NCI-H510A treated with DMSO at 0.1 percent for 48 hours (cell line): ENCODE measurements around the gene BACE1.

Experiments
- DNase-seq: peaks from one replicate; lab custom pipeline; 2025; lab: John Stamatoyannopoulos, UW

The BACE1 gene

DNA sequence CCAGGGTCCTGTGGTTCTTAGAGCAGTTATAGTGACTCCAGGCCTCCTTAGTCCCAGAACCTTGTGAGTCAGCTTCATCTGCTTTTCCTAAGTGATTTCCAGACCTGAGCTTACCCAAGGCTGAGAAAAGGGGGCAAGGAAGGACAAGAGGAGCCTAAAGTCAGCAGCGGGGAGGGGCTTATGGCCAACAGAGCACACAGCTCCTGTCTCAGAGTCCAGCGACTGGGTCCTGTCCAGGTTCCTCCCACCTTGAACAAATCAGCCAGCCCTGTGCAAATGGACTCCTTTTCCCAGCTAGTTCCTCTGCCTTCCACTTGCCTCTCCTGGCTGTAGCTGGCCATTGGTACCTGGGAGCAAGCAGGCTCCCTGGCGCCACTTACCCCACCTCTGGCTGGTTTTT lies 10.9 kb downstream of the BACE1 start:
- no peak for DNase-seq

DNA sequence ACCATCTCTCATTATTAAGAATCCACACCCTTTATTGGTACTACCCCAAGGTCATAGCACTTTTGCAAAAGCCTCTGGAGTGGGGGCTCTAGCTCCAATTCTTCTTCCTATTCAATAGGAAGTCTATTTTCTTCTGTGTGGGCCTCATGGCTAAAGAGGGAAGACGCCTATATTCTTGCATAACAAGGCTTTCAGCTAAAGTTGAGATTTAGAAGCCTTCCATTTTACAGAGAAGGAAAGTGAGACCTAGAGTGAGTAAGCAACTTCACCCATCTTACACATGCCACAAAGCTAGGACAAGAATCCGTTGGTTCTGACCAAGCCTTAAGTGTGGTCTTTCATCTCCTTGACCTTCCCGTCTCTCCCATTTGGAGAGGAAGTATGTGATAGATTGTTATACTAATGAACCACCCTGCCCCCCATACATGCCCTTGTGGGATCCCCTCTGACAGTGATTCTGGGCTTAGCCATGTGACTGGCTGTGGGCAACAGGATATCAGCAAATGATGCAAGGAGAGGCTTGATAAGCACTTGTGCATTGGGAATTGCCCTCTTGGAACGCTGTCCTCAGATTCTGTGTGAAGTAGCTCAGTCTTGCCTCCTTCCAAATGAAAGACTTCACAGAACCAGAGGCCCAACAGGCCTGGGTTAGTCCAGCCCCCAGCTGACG lies 12.3 kb downstream of the BACE1 start:
- no peak for DNase-seq

DNA sequence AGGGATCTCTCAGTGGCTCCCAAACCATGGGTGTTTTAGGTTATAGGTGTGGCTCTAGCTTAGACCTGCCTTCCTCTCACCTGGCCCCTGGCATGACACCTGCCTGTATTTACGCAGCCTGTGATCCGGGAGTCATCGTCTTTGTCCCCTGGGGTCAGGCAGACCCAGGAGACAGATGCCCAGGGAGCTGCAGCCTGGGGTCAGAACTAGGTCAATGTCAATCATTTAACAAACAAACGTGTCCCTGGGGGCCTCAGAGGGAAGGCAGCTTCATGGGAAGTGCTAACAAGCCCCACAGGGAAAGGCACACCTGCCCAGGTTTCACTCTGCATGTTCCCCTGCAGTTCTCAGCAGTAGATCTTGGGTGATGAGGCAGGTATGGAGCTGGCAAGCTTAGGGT lies 13.0 kb downstream of the BACE1 start:
- peak; percentile 52 for DNase-seq

DNA sequence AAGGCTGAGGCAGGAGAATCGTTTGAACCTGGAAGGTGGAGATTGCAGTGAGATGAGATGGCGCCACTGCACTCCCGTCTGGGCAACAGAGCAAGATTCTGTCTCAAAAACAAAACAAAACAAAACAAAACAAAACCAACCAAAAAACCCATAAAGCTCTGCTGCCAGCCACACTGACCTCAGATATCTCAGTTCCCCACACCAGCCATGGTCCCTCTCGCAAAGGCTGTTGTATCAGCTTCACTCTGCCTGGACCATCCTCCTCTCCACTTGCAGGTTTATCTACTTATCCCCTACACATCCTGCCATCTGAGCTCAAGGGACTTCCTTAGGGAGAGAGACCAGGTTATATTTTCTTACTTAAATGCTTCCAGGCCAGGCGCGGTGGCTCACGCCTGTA lies 13.8 kb downstream of the BACE1 start:
- DNase-seq = no peak

DNA sequence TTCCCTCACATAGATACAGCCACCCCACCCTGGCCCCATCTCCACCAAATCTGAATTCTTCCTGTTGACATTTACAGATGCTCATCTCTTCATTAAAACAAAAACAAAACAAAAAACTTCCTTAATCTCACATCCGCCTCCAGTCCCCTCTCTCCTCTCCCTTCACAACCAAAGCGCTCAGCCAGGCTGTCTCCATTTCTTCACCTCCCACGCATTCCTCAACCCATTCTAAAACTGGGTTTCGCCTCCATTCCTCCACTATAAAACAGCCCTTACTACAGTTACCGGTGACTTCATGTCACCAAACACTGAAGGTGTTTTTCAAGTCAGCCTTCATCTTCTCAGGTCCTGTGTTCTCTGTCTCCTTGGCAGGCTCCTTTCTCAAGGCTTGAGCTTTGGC lies 15.3 kb downstream of the BACE1 start:
- DNase-seq = no peak

DNA sequence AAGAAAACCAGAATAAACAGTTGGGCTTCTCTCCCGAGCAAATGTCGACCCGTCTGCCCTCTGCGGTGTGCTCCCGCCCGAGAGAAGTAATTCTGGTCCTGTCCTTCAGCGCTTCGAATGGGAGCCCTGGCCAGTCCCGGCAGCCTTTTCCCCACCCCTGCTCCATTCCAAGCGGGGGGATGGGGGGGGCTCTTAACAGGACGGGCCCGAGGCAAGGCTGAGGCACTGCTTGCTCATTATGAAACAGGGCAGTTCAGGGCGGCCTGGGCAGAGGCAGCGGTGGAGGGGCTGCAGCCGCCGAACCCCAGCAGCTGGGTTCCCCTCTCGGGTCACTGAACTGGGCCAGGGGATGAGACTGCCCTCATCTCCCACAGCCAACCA lies 15.8 kb downstream of the BACE1 start:
- no peak for DNase-seq

DNA sequence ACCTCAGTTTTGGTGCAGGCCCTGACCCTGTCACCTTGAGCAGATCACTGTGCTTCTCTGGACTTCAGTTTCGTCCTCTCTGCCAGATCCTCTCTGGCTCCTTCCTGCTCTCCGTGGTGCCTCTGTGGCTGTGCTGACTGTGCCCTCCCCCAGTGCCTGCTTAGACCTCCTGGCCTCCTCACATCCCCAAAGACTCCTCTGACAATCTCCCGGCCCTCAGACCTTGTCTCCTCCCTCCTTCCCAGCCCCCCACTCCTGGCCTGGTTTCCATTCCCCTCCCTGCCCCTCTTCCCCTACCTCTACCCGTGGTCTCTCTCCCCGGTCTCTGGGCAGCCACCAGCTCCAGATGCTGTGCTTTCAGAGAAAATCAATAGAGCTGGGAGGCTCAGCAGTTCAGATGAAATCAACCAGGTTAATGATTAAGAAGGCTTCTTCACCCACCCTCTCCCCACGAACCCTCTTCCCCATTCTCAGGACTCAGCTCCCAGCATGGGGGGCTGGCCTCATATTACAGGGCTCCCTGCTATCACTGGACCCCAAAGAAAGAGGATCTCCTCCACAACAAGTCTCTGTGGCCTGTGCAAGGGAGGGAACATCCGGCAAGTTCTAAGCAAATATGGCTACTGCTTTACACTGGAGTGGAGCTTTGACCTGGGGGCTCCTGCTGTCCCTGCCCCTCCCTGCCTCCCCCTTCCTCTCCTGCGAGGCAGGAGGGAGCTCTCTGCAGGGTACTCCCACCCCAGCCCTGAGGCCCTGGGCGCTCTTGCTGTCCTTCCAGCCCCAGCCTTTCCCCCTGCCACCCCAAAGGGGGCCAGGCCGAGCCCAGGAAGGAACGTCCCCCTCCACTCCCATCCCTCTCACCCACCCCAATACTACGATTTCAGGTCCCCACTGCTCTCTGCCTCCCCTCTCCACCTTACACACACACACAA lies 16.4 kb downstream of the BACE1 start:
- no peak for DNase-seq

DNA sequence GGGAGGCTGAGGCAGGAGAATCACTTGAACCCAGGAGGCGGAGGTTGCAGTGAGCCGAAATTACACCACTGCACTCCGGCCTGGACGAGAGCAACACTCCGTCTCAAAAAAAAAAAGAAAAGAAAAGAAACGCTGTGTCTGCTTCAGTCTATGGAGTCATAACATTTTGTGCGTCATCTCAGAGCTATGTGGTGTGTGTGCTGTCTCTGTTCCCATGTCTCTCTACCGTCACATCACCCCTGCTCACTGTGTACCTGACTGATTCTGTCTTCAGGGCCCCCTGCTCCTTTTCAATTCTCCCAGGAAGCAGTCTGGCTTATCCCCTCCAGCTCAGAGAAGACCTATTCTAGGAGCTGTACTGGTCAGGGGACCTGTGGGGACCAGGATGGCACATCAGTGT lies 17.9 kb downstream of the BACE1 start:
- no peak for DNase-seq

DNA sequence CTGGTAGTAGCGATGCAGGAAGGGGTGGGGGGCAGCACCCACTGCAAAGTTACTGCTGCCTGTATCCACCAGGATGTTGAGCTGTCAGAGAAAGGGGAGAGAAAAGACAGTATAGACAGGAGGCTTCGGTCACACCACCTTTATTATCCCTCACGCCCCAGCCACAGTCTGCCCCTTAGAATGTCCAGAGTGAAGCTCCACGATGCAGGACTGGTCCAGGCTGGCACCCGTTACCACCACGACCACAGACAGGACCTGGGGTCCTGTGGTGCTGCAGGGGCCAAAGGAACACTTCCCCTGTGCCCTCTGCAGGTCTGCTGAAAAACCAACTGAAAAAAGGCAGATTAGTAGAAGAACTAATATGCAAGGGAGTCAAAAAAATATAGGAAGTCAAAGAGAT lies 19.2 kb downstream of the BACE1 start:
- DNase-seq = no peak

DNA sequence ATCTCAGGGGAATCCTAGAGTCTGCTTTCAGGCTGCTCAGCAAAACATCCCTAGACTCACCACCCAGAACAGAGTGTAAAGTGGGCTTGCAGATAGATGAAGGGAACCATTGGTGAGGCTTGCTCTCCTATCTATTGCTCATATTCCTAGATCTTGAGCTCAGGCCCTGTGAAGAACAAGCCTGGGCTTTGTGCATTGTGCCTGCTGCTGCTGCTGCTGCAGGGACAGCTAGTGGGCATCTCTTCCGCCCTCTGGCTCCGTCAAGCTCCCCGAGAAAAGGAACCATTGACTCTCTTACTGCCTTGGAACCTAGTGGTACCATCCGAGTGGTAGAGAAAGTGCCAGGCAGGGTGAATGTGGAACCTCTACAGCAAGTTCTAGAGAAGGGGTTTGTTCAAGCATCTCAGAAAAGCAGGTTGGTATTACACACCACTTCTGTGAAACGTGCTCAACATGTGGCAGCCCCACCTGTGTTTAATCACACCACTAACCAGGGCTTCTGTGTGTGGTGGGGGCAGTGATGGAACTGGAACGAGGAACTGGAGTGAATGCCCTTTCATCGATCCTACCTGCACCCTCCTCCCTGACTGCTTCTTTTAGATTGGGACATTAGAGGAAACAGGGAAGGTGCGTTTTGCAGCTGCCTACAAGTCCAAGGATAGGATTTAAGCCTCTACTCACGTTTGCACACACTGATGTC lies 20.5 kb downstream of the BACE1 start:
- DNase-seq = no peak

DNA sequence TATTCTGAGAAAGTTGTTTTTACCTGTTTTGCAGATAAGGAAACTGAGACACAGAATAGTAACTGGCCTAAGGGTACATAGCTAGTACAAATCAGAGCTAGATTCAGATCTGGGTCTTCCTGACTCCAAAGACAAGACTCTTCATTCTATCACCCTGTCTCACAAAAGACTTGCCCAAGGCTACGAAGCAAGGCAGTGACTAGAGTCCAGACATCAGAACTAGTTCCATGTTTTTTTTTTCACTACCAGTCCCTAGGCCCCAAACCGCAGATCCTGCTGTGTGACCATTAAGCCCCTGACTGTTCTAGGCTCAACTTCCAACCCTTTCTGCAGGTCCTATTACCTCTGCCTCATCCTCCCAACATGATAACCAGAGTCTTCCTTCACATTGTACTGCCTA lies 23.4 kb downstream of the BACE1 start:
- DNase-seq = no peak

DNA sequence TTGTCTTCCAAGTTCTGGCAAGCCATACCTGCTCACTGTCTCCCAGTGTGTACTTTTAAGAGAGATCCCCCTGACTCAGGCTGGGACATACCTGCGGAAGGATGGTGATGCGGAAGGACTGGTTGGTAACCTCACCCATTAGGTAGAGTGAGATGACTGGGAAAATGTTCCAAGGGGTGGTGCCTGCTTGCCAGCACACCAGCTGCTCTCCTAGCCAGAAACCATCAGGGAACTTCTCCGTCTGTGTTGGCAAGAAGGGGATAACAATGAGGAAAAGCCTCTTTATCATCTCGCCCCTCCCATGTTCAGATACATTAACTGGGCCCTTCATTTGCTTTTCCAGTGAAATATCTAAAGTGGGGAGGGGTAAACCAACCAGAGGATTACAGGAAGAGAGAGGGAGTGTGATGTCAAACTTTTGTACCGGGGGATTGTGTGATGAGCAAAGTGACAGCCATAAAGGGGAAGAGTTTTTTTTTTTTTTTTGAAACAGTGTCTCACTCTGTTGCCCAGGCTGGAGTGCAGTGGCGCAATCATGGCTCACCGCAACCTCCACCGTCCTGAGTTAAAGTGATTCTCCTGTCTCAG lies 25.2 kb downstream of the BACE1 start, which contains the start of gene BACE1-AS:
BACE1-AS (plus strand) TSS at position 538 of the 588 bp plus-strand sequence.
- DNase-seq = no peak

DNA sequence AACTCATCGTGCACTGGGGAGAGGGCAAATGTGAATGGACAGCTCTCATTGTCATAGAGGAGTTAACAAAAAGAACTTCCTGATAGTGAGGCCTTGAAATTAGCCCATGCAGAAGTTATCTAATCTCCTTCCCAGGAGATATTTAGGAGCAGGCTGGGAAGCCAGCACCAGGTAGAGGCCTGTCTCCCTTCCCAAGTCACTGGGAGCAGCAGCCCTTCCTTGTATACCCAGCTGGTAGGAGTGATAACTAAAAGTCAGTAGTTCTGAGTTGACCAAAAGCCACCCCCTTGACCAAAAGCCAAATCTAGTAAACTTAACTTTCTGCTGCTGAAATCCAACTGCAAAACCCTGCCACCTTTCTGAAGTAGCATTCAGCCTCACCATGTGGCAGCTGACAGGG lies 26.3 kb downstream of the BACE1 start:
- no peak for DNase-seq

DNA sequence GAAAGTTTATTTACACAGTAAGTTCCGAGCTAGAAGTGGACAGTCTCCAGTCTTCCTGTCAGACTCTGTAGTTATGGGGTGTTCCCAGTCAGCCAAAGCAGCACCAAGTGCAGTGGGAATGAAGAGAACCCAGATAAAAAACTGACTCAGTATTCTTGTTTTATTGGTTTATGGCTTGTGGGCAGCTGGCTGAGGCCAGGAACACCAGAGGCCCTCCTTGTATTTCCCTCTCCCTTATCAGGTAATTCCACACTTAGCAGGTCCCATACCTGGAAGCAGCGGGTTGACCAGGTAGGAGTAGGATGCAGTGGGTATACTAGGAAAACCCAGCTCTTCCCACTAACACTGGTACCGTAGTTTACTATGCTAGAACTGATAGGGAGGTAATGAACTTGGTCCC lies 28.4 kb downstream of the BACE1 start:
- DNase-seq = no peak

DNA sequence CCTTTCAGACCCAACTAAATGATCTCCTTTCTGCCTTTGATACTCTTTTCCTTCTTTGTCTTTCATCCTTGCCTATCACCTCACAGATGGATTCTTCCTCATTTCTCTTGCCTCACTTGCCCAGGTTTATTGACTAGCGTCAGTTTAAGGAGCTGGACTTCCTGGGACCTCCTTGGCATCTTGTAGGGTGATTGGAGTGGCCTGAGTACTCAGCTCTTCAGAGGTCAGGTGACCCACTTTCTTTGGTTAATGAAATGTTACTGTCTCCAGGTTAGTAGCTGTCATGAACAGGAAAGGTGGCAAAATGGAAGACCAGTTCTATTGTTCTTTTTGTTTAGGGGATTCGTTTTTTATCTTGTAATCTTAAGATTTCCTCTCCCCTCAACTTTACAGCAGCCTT lies 29.5 kb downstream of the BACE1 start:
- DNase-seq = no peak

DNA sequence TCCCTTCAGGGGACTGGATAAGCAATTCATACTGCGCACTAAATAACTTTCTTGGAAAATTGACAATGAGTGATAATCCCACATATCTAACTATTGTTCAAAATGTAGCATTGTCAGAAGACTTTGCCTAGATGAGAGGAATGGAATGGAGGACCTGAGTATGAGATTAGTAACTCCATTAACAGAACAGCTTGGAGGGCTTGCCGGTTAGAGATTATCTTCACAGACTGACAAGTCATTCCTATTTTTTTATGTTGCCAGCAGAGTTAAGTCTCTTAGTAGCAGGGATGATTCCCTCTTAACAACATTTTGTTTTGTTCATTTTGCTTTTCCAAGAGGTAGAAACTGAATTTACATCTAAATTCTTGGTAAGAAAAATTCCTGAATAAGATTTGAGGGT lies 32.0 kb downstream of the BACE1 start:
- DNase-seq = no peak

DNA sequence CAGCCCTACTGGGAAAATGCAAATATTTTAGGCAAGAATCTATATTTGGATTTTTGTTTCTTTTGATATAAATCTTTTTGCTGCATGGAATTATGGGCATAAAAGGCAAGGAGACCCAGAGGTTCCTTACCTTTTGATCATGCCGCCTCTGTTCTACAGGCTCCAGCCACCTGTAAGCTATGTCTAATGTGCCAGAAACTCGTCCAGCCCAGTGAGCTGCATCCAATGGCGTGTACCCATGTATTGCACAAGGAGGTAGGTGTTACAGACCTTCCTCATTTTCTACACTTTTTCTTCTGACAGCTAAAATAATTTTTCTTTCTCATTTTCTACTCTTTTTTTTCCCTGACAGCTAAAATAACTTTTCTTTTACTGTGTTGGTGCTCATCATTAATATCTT lies 33.1 kb downstream of the BACE1 start:
- DNase-seq = no peak

DNA sequence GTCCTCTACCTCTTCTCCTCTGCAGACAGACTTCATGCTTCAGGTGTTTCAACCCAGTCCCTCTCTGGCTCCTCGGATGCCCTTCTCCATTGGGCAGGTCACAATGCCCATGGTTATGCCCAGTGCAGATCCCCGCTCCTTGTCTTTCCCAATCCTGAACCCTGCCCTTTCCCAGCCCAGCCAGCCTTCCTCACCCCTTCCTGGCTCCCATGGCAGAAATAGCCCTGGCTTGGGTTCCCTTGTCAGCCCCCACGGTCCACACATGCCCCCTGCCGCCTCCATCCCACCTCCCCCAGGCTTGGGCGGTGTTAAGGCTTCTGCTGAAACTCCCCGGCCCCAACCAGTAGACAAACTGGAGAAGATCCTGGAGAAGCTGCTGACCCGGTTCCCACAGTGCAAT lies 34.2 kb downstream of the BACE1 start:
- DNase-seq = no peak

DNA sequence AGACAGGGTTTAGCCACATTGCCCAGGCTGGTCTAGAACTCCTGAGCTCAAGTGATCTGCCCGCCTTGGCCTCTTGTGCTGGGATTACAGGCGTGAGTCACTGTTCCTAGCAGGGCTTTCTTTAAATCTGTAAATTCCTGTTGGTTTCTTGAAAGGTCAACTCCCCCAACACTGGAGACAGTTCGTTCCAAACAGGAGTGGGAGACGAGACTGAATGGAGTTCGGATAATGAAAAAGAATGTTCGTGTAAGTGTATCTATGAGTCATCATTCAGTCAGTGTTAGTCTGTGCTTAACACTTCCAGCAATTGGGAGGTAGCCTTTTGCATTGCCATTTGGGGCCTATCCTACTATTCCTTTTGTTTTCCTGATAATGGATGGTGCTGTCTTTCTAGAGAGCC lies 34.9 kb downstream of the BACE1 start:
- DNase-seq = no peak

DNA sequence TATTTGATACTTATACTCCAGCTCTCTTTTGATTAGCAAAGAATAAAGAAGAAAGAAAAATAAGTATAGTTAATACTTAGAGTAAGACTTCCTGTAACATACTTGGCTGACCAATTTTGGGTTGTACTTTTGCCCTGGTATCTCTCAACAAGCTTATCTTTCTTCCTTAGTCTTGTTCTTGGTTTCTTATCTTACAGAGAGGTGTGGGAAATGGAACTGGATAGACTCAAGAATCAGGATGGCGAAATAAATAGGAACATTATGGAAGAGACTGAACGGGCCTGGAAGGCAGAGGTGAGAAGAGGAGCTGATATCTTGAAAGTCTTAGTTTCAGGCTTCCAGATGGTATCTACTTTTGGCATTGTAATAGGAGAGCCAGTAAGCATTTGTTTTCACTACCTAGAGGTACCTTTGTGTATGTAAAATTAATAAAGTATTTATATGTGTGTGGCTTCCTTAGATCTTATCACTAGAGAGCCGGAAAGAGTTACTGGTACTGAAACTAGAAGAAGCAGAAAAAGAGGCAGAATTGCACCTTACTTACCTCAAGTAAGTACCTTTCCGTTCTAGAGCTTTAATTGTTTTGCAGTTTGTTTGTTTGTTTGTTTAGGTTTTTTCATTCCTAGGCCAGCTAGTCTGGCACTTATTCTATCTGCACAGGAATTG lies 36.2 kb downstream of the BACE1 start:
- no peak for DNase-seq

DNA sequence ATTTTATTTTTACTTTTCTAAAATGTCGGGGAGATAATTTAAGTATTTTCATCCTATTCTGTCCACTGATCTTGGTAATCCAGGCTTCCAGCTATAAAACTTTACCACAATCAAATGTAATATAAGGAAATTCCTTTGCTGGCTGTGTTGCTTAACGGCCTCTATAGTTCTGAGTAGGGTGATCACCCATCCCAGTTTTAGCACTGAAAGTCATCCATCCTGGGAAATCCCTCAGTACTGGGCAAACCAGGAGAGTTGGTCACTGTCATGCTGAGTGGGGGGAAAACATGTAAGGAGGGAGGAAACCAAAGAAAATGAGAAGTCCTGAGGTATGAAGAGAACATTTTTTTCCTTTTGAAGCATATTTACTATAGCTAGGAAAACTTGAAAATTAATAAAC lies 37.7 kb downstream of the BACE1 start:
- DNase-seq = no peak
